GM18861 (cell line): ENCODE measurements around the gene TIMM10B.
A peak's percentile ranks its signal among the peaks of the same experiment; 100 is the strongest.

Experiments used
- ATAC-seq: cut with Tn5 transposase; IDR thresholded peaks from one replicate; pipeline ENCODE4 v1.9.1; 2021; ENCODE audit not compliant: unreplicated experiment

TIMM10B gene

DNA sequence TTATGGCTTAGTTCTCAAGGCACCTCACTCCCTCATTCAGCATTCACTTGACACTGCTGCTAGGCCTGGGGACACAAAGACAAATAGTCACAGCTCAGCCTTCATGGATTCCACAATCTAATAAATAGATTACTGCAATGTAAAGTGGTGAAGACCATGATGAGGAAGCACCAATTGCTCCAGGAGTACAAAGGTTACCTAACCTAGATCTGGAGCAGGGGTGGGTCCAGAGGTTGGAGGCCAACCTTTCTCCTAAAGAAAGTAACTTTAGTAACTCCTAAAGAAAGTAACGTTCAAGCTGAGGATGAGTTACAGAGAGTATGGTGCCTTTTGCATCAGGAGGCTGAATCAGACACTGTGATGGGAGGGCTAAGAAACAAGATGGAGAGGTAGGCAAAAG, 11.7 kb upstream of the TIMM10B start:
- no peak for ATAC-seq

DNA sequence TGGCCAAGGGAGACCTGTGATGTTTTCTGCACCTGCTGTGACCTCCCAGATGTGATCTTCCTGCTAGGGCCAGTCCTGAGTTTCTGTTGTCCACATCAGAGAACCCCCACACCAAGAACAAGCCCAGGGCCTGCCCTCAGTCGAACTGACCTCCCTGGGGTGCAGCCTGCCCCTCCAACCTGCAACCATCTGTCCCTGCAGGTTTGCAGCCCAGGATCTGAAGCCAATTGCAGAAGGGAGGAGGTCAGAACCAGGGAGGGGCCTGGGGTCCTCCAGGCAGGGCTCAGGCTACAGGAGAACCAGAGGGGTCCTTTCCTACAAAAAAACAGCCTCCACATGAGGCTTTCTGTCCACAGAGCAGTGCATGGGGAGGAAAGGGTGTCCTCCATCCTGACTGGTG, 8.4 kb upstream of the TIMM10B start:
- ATAC-seq: no peak

DNA sequence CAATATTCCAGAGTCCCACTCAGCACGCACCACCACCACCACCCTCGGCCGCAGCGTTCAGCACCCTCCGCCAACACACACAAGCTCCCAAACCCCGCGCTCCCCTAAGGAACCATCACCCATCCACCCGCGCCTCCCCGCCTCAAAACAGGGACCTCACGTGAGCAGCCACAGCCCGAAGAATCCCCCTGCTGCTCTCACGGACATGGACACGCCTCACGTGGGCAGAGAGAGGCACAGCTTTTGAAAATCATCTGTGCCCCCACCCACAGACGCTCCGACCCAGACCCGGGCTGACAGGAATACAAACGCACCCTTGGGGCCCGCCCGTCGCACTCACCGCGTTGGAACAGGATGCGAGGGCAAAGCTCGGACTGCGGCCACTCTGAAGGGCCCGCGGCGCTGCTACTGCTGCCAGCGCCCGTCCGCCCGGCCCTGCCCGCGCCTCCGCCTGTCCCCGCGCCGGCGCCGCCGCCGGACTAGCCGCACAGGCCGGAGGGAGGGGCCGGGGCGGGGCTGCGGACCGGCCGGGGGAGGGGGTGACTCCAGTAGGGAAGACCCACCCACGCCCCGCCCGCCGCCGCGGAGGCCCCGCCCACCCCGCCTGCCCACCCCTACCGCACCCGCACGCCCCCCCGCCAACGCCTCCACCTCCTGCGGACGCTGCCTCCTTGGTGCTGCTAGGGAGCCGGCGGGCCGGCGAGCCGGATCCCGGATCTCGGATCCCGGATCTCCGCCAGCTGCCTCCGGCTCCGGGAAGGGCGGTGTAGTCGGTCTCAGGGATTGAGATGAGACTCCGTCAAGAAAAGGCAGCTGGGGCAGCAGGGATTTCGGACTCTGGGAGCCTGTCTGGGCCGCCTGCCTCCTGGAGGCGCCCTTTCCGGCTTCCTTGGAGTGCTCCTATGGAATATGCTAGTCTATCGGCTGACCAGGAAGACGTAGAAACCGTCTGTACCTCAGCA, 7.6 kb upstream of the TIMM10B start, which contains the start of gene TRIM3:
TSS of gene TRIM3 (minus strand) at position 491 of the 962 bp plus-strand sequence. CDS start 8,246 bp downstream, outside the sequence.
- ATAC-seq: peak; percentile 50

GRCh38 chr11:6474413-6474792, 6.9 kb upstream of the TIMM10B start:
- ATAC-seq: no peak

- no peak for ATAC-seq
These were observed 6.3 kb upstream of the TIMM10B start for GRCh38 chr11:6474806-6475500.

- no peak for ATAC-seq
These were observed 5.4 kb upstream of the TIMM10B start for GRCh38 chr11:6475936-6476335.

- no peak for ATAC-seq
These were observed 4.7 kb upstream of the TIMM10B start for GRCh38 chr11:6476571-6476970.

DNA sequence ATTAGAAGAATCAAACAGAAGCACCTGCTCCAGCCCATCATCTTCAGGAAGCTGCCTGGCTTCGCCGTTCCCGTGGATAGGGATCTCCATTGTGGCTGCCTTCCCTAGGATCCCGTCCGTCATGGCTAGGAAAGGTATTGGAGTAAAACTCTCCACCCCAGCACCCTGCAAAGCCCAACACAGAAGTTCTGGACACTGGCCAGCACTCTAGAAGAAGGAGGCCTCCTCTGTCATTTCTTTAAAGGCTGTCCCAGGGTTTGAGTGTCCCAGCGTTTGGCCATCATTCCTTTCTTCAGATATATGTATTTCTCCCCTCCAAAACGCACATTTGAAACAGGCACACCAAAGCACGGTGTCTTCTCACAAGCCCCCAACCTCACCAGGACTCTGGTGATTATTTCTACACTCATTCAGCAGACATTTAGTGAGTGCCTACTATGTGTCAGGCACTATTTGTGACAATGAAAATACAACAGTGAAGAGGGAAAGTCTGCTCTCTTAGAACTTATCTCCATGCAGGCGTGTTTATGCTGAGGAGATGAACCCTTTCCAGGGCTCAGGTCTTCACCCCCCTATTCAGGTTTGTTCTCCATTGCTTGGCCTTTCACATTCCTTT, 894 bp upstream of the TIMM10B start:
- no peak for ATAC-seq

DNA sequence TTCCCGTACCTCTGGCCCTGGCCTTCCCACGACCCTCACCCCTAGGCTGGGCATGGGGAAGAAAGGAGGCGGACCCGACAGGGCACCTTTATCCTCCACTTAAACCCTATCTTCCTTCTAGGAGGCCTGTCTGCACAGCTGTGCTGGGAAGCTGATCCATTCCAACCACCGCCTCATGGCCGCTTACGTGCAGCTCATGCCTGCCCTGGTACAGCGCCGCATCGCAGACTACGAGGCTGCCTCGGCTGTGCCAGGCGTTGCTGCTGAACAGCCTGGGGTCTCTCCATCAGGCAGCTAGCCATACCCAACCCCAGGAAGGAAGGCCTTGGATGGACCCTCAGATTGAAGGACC, 599 bp downstream of the TIMM10B start:
- ATAC-seq: no peak

GRCh38 chr11:6482441-6482840, 1.1 kb downstream of the TIMM10B start:
- ATAC-seq: no peak

DNA sequence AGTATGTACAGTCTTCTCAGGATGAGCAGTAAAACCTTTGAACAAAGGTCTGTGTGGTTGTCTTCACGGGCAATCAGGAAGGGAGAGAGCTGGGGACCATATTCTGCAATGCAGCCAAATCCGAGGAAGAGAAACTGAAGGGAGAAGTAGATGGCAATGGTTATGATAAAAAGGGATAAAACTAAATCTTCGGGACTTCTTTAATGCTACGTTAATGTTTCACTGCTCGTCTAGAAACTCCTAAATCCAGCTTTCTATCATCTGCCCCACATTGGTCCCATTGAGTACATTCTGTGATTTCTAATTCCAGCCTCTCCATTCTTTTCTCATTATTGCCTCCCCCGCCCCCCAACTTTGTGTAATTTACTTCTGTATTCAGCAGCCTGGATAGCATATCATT, 1.7 kb downstream of the TIMM10B start:
- ATAC-seq: no peak

DNA sequence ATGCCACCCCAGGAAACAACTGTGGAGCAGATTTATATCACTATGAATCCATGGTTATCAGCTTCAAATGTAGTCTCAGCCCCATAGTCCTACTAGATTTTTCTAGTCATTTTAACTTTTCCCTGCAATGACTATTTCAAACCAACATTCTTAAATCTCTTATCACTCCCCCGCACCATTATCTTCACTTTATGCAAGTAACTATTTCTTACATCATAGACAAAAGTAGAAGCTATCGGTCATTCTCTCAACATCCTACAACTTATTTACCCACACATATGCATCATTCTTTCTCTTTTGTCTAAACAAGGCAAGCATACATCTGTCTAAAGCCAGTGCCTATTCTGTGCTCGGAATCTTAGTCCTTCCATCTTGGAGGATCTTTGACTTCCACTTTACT, 4.4 kb downstream of the TIMM10B start:
- no peak for ATAC-seq

DNA sequence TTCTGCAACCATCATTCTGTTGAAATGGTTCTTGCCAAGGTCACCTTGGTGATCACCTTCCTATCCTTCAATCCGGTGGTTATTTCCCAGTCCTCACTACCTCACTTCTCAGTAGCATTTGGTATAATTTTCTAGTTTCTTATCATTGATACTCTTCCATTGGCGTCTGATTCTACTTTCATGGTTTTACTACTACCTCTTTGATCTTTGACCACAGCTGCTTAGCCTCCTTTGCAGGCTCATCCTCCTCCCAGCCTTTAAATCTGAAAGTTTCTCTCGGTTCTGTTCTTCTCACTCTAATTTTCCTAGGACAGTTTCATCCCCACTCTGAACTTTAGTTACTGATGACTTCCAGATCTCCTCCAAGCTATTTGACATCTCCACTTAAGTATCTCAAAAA, 5.0 kb downstream of the TIMM10B start:
- no peak for ATAC-seq

DNA sequence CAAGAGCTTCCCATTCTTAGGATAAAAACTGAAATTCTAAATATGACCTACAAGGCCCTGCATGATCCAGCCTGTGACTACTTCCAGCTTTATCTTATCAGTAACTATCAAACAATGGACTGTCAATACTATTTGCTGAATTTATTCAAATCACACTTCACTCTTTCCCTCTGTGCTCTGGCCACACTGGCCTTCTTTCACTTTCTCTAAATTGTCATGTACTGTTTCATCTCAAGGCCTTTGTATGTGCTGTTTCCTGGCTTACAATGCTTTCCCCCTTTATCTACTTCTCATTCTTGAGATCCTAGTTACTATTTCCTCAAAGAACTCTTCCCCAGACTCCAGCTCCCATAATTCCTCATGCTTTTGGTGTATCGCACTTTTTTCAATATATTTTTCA, 5.6 kb downstream of the TIMM10B start:
- no peak for ATAC-seq

GRCh38 chr11:6488342-6488741, 7.0 kb downstream of the TIMM10B start:
- ATAC-seq: no peak

DNA sequence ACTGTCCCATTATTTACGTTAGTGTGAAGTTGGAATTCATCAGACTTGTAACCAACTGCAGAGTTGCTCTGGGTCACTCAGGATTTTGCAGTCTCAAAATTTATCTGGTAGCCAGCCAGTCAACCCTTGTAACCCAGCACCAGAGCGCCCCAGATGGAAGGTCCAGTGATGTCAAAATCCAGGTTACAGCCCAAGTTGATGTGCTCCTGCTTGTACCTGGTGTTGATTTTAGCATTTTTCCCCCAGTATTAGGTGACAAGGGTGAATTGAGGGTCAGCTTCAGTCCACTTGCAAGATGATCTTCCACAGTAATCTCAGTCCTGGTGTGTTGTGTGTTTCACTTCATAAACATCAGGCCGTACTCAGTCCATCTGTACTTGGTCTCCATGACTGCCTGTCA, 7.5 kb downstream of the TIMM10B start:
- ATAC-seq: no peak

DNA sequence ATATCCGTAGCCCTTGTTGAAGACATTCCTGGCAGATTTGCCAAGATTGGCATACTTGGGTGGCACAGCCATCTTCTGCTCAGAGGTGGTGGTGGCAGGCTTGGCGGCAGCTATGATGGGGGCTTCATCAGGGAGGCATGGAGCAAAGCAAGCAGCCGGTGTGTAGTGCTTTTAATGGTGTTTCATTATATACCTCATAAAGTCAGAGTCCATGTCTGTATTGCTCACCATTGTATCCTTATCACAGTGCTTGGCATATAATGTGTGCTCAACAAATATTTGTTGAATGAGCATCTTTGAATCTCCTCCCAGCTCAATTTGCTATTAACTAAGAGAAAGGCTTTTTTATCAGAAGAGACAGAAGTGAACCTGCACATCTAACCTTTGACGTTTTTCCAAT, 8.0 kb downstream of the TIMM10B start:
- no peak for ATAC-seq

DNA sequence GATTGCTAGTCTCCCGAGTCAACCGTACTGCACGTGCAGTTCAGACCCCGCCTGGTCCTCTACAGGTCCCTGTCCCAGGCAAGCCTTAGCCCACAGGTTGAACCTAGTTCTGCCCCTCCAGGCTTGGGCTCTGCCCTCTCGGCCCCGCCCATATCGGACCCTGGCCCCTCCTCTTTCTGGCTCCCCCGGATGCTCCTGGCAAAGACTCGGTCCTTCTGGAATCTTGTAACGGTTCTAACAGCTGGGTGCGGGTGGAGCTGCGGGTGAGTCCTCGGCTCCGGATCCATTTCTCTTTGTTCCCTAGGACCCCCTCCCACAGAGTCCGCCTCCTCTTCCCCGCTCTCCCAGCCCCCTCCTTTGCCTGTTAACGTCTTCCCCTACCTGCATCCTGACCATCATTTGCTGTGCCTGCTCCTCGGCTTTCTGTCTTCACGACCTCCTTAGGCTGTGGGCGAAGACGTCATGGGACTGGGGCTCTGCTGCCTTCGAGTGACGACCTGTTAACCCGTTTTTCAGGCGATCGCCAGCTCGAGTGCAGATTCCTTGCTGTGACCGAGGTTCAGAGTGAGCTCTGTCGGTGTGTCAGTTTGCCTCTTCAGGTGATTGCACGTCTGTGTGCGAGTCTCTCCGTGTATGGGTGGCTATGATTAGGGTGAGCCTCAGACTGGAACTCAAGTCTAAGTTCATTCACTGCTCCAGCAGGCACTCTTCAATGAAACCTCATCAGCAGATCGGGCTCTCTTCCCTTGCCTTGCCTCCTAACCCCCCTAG, 16.0 kb downstream of the TIMM10B start, which contains the start of gene DNHD1:
TSS of gene DNHD1 (plus strand) at position 212 of the 771 bp plus-strand sequence. CDS start 936 bp downstream, outside the sequence.
- ATAC-seq: no peak

- no peak for ATAC-seq
These were observed 16.8 kb downstream of the TIMM10B start for GRCh38 chr11:6498121-6498520.

GRCh38 chr11:6498544-6498943, 17.2 kb downstream of the TIMM10B start:
- ATAC-seq: no peak

GRCh38 chr11:6502382-6502781, 21.1 kb downstream of the TIMM10B start:
- no peak for ATAC-seq
